ENCODE results near the gene OSBPL5. TPM values are rescaled to one million over a fixed set of nuclear protein-coding genes. Genes with fewer than 3 reads are reported as not detected.

The OSBPL5 gene
- total RNA-seq, 4 donors from 2014 or later = 39.9 to 94.0 (median 66.4) TPM

DNA sequence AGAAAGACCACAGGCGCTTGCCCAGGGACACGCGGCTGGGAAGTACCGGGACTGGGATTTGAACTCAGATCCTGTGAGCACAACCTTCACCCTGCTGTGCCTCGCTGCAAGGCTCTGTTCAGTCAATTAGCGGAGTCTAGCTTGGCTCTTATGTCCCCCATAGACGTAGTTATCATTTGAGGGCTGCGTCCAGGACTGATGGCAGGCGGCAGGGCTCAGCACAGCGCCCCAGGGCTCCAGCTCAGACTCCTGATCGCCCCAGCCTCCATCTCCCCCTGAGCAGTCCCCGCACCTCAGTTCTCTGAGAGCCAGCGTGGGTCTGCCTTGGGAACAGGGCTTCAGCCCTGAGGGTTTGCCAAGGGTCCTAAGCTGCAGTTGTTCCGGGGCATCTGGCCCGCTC, 33.7 kb upstream of the OSBPL5 start:
- ATAC-seq = no peak
- Histone ChIP-seq H3K27me3 (peaks cover 76% of the 10 kb centered on the region), H3K4me3 (no peak overlapping the region), H3K27ac (no peak overlapping the region), H3K4me1 (peaks cover 0 to 12% (median 6%) of the 10 kb centered on the region in 3 donors), H3K9me3 (no peaks in the 10 kb centered on the region), H3K36me3 (no peaks in the 10 kb centered on the region)
- WGBS, 2 donors (ENCODE audit: low coverage in 1 of 2) = 80% methylated on average over 4 of the region's 15 CpGs; no CpG with 5 or more reads in 1 of the 2 donors
- TF ChIP-seq POLR2A (IDR thresholded peaks at IDR 0.05) (no peak), EP300 (IDR thresholded peaks at IDR 0.05) (no peak), POLR2AphosphoS5 (IDR thresholded peaks at IDR 0.05) (no peak)
- TF ChIP-seq, protein P1, sequence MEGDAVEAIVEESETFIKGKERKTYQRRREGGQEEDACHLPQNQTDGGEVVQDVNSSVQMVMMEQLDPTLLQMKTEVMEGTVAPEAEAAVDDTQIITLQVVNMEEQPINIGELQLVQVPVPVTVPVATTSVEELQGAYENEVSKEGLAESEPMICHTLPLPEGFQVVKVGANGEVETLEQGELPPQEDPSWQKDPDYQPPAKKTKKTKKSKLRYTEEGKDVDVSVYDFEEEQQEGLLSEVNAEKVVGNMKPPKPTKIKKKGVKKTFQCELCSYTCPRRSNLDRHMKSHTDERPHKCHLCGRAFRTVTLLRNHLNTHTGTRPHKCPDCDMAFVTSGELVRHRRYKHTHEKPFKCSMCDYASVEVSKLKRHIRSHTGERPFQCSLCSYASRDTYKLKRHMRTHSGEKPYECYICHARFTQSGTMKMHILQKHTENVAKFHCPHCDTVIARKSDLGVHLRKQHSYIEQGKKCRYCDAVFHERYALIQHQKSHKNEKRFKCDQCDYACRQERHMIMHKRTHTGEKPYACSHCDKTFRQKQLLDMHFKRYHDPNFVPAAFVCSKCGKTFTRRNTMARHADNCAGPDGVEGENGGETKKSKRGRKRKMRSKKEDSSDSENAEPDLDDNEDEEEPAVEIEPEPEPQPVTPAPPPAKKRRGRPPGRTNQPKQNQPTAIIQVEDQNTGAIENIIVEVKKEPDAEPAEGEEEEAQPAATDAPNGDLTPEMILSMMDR (IDR thresholded peaks at IDR 0.05) = no peak

DNA sequence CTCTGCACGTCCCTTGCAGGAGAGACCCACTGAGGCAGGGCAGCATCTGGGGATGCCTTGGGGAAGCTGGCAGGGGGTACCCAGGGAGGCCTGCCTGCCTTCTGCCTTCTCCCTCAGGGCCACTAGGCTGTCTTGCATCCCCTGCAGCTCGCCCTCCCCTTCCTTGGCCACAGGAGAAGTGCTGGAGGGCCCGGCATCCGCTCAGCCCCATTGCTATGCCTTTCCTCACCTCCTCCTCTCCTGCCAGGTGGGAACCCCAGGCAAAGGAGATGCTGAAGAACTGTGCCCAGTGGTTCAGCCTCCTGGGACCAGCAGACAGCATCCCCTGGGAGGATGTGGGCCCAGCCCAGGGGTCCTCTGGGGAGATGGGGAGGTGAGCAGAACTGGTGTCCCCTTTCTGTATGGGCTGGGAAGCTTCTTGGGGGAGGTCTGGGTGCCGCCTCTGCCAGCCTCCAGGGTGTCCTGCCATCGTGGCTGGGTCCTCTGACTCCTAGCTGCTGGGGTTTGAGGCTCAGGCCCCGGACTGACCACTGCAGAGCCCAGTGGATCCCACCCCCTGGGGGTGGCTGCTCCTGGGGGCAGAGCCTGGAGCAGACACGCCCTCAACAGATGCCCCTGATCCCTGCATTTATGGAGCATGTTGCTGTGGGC, 32.9 kb upstream of the OSBPL5 start:
- Histone ChIP-seq H3K9me3 (no peaks in the 10 kb centered on the region), H3K36me3 (no peaks in the 10 kb centered on the region), H3K27me3 (peaks cover 68% of the 10 kb centered on the region), H3K27ac (no peak overlapping the region), H3K4me3 (no peak overlapping the region), H3K4me1 (peaks cover 0 to 3% (median 0%) of the 10 kb centered on the region in 3 donors)
- no peak for ATAC-seq
- no CpG with 5 or more reads among the region's 8 CpGs for WGBS, 2 donors (ENCODE audit: low coverage in 1 of 2)
- TF ChIP-seq POLR2A (IDR thresholded peaks at IDR 0.05) (no peak), POLR2AphosphoS5 (IDR thresholded peaks at IDR 0.05) (no peak), EP300 (IDR thresholded peaks at IDR 0.05) (no peak)
- TF ChIP-seq, protein P1 (IDR thresholded peaks at IDR 0.05) = no peak

DNA sequence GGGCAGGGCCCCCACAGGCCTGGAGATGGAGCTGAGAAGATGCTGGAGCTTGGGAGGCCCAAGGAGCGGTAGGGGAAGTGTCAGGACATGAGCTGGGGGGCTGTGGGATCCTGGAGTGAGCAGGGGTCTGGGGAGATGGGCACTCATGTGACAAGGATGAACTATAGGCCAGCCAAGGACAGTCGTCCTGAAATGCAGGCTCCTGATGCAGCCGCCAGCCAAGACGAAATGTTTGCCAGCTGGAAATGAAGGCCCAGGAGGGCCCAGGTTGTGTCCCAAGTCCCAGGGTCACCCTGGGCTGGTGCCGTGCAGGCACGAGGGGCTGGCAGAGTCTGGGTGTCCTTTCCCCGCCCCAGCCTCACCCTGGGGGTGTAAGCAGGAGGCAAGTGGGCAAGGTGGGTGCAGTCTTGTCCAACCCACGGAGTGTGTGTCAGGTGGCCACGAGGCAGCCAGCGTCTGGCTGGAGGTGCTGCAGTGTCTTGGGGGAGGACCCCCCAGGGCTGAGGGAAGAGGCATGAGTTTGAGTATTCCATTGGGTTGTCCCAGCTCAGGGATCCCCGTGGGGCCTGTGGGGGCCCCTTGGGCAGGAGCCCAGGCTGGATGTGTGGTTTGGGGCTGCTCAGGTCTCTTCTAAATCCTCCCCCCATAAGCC, 32.1 kb upstream of the OSBPL5 start:
- WGBS, 2 donors (ENCODE audit: low coverage in 1 of 2) = 80 to 87% methylated on average over 1 to 3 of the region's 11 CpGs
- TF ChIP-seq POLR2AphosphoS5 (IDR thresholded peaks at IDR 0.05) (no peak), EP300 (IDR thresholded peaks at IDR 0.05) (no peak), POLR2A (IDR thresholded peaks at IDR 0.05) (no peak)
- TF ChIP-seq, protein P1 (IDR thresholded peaks at IDR 0.05) = no peak

DNA sequence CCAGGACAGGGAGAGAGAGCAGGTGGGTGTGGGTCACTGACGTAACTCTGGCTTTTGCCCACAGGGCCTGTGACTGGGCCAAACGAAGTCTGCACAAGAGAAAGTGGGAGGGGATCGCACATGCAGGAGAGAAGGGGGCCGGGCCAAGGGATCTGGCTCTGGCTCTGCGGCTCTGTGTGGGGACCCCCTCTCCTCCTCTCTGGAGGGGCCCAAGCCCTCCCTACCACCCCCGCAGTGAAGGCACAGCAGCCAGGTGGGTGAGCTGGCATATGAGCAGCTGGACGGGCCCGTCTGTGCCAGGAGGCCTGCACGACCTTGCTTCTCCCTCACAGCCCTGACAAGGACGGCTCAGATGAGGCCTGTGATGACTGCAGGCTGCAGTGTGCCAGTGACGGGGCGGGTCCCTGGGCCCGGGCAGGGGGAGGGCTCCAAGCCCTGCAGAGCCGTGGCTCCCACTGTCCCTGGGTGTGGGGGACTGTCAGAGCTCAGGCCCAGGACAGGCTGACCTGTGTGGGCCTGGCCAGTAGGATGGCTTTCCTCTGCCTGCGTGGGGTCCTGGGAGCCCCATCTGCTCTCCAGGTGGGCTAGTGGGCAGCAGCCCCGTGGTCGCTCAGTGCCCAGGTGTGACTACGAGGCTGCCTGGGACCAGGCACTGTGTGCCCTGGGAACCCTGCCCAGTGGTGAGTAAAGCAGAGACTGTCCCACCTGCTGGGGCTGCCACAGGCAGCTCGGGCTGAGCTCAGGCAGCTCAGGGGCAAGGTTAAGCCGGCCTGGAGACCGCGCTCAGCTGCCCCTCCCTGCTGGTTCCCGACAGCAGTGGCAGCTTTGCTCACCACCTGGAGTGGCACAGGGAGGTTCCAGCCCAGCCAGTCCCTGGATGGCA, 31.3 kb upstream of the OSBPL5 start:
- no peak overlapping the region for H3K27ac ChIP-seq
- 60 to 90% methylated on average over 2 of the region's 23 CpGs for WGBS, 2 donors (ENCODE audit: low coverage in 1 of 2)
- TF ChIP-seq EP300 (IDR thresholded peaks at IDR 0.05) = no peak
- TF ChIP-seq, protein P1 (IDR thresholded peaks at IDR 0.05) = no peak
- H3K4me3 ChIP-seq = no peak overlapping the region
- no peaks in the 10 kb centered on the region for H3K9me3 ChIP-seq
- H3K36me3 ChIP-seq = no peaks in the 10 kb centered on the region
- no peaks in the 10 kb centered on the region for H3K4me1 ChIP-seq
- peaks cover 52% of the 10 kb centered on the region for H3K27me3 ChIP-seq
- no peak for ATAC-seq

More for the DNA sequence above, 32.1 kb upstream of the OSBPL5 start:
- no peaks in the 10 kb centered on the region for H3K4me1 ChIP-seq
- ATAC-seq = no peak
- no peak overlapping the region for H3K27ac ChIP-seq
- H3K9me3 ChIP-seq = no peaks in the 10 kb centered on the region
- no peak overlapping the region for H3K4me3 ChIP-seq
- H3K27me3 ChIP-seq = peaks cover 60% of the 10 kb centered on the region
- no peaks in the 10 kb centered on the region for H3K36me3 ChIP-seq
